Measurements from ENCODE around the gene ZC3H10. TPM values are rescaled to one million over a fixed set of nuclear protein-coding genes. Genes with fewer than 3 reads are reported as not detected.

Gene ZC3H10
- total and polyA plus RNA-seq, 8 donors, result 4.2 to 8.7 (median 5.9) TPM

DNA sequence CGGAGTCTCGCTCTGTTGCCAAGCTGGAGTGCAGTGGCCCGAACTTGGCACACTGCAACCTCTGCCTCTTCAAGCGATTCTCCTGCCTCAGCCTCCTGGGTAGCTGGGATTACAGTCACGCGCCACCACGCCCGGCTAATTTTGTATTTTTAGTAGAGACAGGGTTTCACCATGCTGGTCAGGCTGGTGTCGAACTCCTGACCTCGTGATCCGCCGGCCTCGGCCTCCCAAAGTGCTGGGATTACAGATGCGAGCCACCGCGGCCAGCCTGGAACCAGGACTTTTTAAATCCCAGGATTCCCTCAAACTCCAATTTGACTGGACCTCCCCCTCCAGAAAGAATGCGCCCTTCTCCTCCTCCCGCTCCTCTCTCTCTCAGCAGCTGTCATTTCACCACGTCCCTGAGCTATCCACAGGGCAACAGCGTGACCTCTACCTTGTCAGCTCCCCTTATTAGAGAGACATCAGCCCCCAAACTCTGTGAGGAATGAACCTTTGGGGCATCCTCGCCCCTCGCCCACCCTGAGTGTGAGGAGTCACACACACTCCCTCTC is 12.0 kb downstream of the ZC3H10 start:
- intact Hi-C loops (cut with DNase I), result no loop called here
- H3K27ac ChIP-seq, result peak overlapping the region; percentile 84 to 89
- no peak for ATAC-seq

DNA sequence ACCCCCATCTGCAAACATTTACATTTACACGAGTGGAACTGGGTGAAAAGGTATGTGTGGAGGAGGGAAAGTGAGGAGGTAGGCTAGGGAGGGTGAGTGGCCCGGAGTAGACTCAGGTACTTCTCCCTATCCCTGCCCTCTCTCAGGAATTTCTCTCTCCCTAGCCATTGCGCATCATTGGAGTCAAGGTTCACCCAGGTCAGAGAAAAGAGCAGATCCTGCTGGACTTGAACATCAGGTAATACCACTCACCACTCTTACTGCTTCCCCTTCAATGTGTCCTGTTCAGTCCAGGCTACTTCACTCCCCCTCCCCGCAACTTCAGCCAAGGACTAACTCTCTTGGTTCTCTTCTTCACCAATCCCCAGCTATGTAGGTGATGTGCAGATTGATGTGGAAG is 12.8 kb downstream of the ZC3H10 start:
- Histone ChIP-seq H3K9me3 (no peaks in the 10 kb centered on the region), H3K27me3 (no peaks in the 10 kb centered on the region), H3K36me3 (peaks cover 0 to 56% of the 10 kb centered on the region in 2 donors), H3K4me1 (peaks cover 24 to 38% of the 10 kb centered on the region in 2 donors), H3K27ac (no peak overlapping the region), H3K4me3 (no peak overlapping the region)
- ATAC-seq (no peak), DNase-seq (no peak)
- TF ChIP-seq, protein P1, sequence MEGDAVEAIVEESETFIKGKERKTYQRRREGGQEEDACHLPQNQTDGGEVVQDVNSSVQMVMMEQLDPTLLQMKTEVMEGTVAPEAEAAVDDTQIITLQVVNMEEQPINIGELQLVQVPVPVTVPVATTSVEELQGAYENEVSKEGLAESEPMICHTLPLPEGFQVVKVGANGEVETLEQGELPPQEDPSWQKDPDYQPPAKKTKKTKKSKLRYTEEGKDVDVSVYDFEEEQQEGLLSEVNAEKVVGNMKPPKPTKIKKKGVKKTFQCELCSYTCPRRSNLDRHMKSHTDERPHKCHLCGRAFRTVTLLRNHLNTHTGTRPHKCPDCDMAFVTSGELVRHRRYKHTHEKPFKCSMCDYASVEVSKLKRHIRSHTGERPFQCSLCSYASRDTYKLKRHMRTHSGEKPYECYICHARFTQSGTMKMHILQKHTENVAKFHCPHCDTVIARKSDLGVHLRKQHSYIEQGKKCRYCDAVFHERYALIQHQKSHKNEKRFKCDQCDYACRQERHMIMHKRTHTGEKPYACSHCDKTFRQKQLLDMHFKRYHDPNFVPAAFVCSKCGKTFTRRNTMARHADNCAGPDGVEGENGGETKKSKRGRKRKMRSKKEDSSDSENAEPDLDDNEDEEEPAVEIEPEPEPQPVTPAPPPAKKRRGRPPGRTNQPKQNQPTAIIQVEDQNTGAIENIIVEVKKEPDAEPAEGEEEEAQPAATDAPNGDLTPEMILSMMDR (IDR thresholded peaks at IDR 0.05), result no peak
- intact Hi-C loops (cut with DNase I), result no loop called here

More for the DNA sequence above, 12.0 kb downstream of the ZC3H10 start:
- no peak for DNase-seq
- TF ChIP-seq, protein P1 (IDR thresholded peaks at IDR 0.05), result no peak
- Histone ChIP-seq H3K9me3 (no peaks in the 10 kb centered on the region), H3K4me3 (peak overlapping the region; percentile 77 to 85), H3K4me1 (peaks cover 26 to 47% of the 10 kb centered on the region in 2 donors), H3K27me3 (no peaks in the 10 kb centered on the region), H3K36me3 (peaks cover 0 to 48% of the 10 kb centered on the region in 2 donors)

DNA sequence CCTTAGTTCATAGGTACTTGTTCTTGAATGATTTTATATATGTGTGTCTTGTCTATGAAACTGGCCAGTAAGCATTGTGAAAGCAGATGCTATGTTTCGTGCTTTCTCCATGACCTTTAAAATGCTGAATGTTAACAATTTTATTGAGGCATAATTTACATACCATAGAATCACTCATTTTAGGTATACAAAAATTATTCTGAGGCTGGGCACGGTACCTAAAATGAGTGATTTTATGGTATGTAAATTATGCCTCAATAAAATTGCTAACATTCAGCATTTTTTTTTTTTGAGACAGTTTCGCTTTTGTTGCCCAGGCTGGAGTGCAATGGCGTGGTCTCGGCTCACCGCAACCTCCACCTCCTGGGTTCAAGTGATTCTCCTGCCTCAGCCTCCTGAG is 16.8 kb downstream of the ZC3H10 start:
- ATAC-seq, result no peak
- peaks cover 0 to 96% of the 10 kb centered on the region in 2 donors for H3K36me3 ChIP-seq
- intact Hi-C loops (cut with DNase I), result no loop called here
- TF ChIP-seq, protein P1 (IDR thresholded peaks at IDR 0.05), result no peak
- no peaks in the 10 kb centered on the region for H3K27me3 ChIP-seq
- DNase-seq, result no peak
- no peaks in the 10 kb centered on the region for H3K9me3 ChIP-seq
- H3K27ac ChIP-seq, result no peak overlapping the region
- H3K4me3 ChIP-seq, result no peak overlapping the region
- H3K4me1 ChIP-seq, result peaks cover under 1 to 9% of the 10 kb centered on the region in 2 donors

DNA sequence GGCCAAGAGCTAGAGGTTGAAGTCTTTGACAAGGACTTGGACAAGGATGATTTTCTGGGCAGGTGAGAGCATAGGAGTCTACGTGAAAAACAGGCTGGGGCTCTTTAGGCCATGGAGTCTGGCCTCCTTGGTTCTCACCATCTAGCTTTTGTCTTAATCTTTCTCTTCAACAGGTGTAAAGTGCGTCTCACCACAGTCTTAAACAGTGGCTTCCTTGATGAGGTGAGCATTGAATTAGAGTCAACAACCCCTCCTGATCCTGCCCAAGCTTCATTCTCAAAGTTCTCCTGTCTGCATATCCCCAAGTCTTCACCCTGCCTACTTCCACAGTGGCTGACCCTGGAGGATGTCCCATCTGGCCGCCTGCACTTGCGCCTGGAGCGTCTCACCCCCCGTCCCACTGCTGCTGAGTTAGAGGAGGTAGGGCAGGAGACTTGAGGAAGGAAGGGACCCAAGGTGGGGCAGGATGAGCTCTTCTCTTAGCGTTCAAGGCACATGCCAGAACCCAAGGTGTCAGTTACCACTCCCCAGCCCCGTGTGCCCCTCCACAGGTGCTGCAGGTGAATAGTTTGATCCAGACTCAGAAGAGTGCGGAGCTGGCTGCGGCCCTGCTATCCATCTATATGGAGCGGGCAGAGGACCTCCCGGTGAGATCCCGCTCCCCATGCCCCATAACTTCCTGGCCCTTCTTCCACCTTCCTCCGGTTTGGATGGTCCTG is 19.9 kb downstream of the ZC3H10 start:
- Histone ChIP-seq H3K27me3 (no peaks in the 10 kb centered on the region), H3K9me3 (no peaks in the 10 kb centered on the region), H3K36me3 (peaks cover 0 to 100% of the 10 kb centered on the region in 2 donors), H3K4me1 (peaks cover 0 to 15% of the 10 kb centered on the region in 2 donors), H3K4me3 (no peak overlapping the region), H3K27ac (no peak overlapping the region)
- ATAC-seq, result no peak
- intact Hi-C loops (cut with DNase I), result no loop called here
- TF ChIP-seq, protein P1 (IDR thresholded peaks at IDR 0.05), result no peak
- DNase-seq, result no peak

DNA sequence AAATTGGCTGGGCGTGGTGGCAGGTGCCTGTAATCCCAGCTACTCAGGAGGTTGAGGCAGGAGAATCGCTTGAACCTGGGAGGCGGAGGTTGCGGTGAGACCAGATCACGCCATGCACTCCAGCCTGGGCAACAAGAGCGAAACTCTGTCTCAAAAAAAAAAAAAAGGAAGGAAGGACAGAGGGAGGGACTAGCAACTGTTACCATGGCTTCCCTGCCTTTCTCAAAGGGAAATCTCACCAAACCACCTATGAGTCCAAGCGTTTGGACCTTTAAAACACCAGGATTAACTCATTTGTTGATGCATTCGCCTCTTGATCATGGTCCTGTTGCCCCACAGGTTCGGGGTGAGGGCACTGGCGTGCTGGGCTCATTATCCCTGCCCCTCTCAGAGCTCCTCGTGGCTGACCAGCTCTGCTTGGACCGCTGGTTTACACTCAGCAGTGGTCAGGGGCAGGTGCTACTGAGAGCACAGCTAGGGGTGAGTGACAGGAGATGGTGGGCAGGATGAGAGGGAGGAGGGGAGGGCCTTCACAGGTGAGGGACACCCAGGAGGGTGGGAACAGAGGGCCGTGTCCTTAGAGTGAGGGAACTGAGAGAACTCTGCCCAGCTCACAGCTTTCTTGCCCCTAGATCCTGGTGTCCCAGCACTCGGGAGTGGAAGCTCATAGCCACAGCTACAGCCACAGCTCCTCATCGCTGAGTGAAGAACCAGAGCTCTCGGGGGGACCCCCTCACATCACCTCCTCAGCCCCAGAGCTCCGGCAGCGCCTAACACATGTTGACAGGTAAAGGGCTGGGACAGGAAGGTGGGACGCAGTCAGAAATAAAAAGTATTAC is 24.1 kb downstream of the ZC3H10 start:
- H3K36me3 ChIP-seq, result peaks cover 0 to 83% of the 10 kb centered on the region in 2 donors
- intact Hi-C loops (cut with DNase I), result no loop called here
- peaks cover 0 to 37% of the 10 kb centered on the region in 2 donors for H3K4me1 ChIP-seq
- H3K27me3 ChIP-seq, result no peaks in the 10 kb centered on the region
- H3K4me3 ChIP-seq, result no peak overlapping the region
- DNase-seq (no peak), ATAC-seq (peak; percentile 7)
- peak overlapping the region in 1 of 2 donors; percentile 64 for H3K27ac ChIP-seq
- TF ChIP-seq, protein P1 (IDR thresholded peaks at IDR 0.05), result no peak
- no peaks in the 10 kb centered on the region for H3K9me3 ChIP-seq

Measured in left lung (tissue), 10 donors.